ENCODE results near the gene TMEM170B.

TMEM170B gene, protein sequence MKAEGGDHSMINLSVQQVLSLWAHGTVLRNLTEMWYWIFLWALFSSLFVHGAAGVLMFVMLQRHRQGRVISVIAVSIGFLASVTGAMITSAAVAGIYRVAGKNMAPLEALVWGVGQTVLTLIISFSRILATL
- total RNA-seq: 9.6 to 14.4 reads per million in 2 donors

DNA sequence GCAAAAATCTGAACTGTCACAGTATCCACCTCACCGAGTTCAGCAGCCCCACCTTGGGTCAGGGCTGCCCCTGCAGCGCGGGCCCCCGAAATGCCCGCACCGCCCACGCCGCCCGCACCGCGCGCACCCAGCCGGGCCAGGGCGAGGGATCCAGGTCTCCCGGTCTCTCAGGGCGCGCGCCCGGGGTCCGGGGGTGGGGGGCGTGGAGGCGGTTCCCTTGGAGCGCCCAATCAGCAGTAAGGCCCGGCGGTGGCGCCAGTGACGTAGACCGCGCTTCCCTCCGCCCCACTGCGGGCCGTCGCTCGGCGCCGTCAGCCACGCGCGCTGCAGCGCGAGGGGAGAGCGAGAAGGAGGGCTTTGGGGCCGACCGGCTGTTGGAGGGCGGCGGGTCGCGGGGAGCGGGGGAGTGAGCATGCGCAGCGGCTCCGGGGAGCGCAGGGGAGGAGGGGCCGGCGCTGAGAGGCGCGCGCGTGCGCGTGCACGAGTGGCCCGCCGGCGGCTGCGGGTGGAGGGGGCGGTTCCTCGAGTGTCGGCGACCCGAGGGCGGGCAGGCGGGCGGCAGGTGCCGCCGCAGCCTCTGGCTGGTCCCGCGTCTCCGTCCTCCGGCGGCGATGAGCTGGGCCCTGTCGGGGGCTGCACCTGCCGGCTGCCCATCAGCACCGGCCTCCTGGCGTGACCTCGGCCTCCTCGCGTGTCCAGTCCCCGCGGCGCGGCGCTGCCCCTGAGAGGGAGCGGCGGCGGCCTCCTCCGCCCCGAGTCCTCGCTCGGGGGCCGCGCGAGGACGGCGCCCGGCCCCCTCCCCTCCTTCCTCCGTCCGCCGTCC, at the start of gene TMEM170B:
Gene TMEM170B (plus strand): TSS at position 521 of the 823 bp plus-strand sequence. CDS start 529 bp downstream, outside the sequence.
- DNase-seq: peak; percentile 98

DNA sequence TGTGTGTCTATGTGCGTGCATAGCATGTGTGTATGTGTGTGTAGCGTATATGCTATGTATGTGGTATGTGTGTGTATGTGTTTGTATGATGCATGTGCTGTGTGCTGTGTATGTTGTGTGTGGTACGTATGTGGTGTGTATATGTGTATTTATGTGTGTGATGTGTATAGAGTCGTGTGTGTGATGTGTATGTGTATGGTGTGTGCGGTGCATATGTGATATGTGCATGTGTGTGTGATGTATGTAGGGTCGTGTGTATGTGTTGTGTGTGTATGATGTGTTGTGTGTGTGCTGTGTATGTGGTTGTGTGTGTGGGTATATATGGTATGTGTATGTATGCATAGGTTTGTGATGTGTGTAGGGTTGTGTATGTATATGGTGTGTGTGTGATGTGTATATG, 46.6 kb upstream of the TMEM170B start:
- no peak for DNase-seq

DNA sequence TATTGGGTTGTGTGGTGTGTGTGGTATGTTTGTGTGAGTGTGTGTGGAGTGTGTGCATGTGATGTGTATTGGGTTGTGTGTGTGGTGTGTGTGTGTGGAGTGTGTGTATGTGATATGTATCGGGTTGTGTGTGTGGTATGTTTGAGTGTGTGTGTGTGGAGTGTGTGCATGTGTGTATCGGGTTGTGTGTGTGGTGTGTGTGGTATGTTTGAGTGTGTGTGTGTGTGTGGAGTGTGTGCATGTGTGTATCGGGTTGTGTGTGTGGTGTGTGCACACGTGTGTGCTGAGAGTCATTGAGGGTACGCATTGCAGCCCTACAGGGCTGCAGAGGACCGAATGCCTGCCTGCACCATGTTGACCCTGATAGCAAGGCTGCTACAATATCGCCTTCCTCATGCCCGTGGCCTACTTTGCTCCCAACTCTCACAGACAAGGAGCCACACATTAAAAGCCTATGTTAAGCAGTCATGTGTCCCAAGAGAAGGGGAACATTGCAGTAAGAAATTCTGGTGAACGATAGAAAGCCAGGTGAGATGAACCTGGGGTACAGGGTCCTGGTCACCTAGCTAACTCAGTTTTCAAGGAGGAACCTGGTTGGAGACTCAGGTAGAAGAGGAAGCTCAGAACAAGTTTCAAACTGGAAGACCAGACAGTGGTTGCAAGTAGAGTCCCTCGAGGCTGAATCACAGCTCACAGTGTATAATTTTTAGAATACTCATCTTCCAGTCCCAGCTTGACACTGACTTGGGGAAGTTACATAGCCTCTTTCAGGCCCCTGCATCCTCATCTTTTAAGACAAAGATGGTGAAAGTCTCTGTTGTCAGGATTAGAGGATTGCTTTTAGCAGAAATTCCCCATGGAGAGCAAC, 45.7 kb upstream of the TMEM170B start:
- DNase-seq: no peak

DNA sequence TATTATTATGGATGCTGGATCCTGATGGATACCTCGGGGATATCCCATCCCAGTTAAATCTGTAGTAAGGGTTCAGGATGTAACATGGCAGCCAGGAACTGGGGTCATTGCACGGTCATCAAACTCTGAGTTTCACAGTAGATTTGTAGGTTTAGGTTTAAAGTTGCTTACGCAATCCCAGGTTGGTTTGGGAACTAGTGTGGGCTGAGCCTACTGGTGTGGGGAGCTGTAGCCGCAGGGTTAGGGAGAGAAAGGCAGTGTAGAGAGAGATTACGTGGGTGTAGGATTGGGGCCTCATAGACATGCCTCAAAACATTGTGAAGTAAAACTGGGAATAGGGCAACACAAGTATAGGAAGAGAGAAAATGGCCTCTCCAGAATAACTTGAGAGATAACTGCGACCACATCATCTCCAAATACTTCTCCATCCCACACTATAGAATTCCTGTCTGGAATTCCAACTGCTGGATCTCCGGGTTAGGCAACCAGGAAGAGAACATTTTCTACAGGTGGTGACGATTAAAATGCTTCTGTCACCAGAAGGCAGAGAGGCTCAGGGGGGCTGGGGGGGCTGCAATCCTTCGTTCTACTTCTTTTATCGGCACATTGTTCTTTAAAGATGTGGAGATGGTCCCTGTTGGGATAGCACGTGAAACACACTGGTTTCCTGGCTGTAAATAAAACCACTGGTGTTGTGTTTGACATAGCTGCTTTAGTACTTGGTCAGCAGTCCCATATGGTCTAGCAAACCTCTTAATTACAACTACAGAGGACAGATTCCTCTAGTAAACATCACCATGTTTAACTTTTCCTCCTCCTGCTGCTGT, 44.9 kb upstream of the TMEM170B start:
- no peak for DNase-seq

DNA sequence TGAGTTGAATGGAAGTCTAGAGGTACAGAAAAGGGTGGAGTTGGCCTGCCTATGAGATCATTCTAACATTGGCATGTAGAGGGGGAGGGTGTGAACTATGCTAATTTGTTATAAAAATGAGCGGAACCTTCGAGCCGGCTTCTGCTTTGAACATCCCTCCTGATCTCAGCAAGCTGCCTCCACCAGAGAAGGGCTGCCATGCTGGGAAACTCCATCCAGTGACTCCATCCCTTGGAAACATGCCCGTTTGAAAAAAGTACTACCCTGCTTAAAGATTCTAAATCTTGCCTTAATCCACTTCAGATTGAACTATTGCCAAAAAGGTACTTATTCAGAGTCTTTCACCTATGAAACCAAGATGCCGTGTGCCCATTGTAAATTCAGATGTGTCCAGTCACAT, 43.6 kb upstream of the TMEM170B start:
- DNase-seq: no peak

- DNase-seq: no peak
Observed at GRCh38 chr6:11494786-11495564, 42.6 kb upstream of the TMEM170B start.

DNA sequence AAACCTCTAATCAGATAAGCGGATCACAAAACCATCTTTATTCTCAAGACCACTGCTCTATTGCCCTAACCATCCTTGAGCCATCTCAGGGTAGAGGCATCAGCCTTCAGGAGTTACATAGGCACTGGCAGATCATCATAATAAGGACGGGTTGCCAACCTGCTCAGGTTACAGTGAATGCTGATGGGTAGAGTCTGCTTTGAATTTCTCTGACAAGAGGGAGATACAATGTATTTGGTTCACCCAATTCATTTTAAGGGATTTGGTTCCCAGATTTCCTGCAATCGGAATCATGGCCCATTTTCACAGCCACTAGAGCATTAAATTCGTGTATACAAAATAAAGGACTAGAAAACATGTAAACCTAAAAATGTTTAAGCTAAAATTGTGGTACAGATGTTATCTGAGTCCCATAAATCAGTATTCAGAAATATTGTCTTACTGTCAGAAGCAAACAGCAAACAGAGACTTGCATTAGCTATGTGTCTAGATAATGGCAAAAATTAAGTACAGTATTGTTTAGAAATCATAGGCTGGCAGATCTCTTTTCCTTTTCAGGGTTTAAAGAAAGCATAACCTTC, 41.9 kb upstream of the TMEM170B start:
- no peak for DNase-seq

DNA sequence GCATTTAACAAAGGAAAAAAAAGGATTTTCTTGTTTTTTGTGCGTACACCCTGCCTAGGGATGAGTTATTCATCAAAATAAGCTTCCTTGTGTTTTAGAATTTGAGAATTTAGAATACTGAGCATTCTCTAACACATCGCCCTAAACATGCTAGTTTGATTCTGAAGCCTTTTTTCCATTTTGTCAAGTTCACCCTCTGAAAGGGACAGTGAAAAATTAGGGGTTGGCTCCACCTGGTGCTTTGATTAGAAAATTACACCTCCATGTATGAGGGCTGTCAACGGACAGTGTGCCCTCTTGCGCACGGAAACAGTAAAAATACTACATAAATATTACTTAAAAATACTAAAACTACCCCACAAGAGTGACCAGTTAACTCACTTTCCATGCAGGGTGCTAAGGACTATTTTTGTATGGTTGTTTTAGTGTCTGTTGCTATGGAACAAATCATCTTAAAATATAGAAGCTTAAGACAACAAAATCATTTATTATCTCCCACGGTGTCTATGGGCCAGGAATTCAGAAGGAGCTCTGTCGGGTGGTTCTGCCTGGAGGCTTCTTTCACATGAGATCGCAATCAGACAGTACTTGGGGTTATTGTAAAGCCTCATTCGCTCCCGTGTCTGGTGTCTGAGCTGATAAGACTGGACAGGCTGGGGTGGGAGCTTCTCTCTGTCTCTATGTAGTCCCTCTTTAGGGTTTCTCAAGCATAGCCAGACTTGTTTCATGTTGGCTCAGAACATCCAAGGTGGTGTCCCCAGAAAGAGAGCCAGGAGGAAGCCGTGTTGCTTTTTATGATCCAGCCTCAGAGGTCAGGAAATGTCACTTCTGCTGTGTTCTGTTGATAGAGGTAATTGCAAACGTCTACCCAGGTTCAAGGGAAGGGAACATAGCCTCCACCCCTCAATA, 41.1 kb upstream of the TMEM170B start:
- DNase-seq: no peak

DNA sequence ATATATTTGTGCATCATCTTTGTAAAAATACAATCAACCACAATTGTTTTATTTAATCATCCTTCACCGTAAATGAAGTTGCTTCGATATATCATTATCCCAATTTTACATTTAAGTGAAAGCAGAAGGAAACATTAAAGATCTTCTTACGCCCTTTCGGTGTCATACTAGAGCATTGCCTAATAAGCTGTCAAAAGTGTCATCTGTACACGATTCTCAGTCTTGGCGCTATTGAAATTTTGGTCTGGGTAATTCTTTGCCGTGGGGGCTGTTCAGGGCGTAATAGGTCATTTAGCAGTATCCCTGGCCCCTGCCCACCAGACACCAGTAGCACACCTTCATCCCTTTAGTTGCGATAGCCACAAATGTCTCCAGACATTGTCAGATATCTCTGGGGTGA, 40.4 kb upstream of the TMEM170B start:
- DNase-seq: no peak

- DNase-seq: no peak
Observed at GRCh38 chr6:11497881-11498280, 39.7 kb upstream of the TMEM170B start.

GRCh38 chr6:11500008-11500407, 37.5 kb upstream of the TMEM170B start:
- no peak for DNase-seq

DNA sequence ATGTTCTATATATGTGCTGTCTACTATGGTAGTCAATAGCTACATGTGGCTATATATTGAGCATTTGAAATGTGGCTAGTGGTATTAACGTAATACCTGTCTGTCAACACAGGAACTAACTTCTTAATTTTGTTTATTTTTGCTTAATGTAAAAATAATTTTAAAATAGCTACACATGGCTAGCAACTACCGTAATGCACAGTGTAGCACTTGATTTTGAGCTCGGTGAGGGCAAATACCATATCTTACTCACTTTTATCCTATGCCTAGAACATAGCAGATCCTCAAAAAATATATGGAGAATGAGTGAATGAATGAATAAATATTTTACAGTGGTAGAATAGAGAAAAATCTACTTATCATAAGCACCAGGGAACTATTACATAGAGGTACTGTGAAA, 28.1 kb upstream of the TMEM170B start:
- no peak for DNase-seq

DNA sequence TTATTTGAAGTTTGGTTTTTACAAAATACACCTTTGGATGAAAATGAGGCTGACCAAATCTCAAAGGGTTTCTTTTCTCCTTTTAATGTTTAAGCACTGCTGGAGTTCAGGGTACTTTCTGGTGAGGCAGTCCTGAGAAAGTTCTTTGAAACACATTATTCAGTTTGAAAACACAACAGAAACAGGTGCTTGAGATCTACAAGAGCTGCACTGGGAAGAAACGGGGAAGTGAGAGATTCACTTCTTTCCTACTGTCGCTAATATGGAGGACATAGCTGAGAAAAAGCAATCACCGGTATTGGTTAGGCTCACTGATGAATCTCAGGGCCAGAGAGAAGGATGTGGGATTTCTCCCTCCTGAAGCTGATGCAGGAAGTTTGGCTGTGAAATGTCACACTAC, 22.9 kb upstream of the TMEM170B start:
- no peak for DNase-seq

- no peak for DNase-seq
Observed at GRCh38 chr6:11515763-11516162, 21.8 kb upstream of the TMEM170B start.

DNA sequence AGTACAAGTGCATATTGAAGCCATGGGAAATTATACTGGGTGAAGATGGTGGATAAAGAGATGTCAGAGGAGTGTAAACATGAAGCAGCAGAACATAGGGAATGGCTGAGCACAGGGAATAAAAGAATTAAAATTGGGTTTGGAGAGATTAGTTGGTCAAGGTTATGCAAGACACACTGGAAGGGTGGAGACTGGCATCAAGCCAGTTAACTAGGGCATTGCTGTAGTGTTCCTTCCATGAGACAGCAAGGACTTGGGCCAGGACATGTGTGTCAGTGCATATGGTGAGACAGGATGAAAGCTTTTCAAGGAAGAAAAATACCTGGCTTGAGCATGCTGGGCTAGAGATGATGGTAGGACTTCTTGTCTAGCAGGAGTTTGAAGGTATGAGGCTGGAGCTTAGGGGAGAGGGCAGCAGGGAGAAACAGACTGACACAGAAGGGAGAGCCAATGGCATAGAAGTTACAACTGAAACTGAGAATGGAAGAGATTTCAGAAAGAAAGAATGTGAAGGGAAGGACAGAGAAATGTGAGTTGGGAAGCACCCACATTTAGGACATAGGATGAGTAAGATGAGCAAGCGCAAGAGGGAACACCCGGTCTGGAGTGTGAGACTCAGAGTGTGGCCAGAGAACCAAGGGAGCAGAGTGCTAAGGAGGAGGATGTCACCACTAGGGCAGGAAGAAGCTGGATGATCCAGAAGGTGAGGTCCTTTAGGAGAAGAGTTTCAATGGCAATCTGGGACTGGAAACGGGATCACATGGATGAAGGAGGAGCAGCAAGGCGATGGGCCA, 14.5 kb upstream of the TMEM170B start:
- no peak for DNase-seq

- no peak for DNase-seq
Observed at GRCh38 chr6:11525468-11526155, 11.9 kb upstream of the TMEM170B start.

DNA sequence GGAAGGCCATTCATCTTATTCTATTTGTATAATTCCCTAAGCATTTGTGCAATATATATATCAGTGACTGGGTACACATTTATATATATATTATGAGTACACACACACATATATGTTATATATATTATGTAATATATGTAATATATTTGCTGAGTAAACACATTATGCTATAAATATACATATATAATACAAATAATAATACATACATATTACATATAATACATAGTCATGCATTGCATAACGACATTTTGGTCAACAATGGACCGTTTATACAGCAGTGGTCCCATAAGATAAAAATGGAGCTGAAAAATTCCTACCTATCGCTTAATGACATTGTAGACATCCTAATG, 11.4 kb upstream of the TMEM170B start:
- DNase-seq: no peak

DNA sequence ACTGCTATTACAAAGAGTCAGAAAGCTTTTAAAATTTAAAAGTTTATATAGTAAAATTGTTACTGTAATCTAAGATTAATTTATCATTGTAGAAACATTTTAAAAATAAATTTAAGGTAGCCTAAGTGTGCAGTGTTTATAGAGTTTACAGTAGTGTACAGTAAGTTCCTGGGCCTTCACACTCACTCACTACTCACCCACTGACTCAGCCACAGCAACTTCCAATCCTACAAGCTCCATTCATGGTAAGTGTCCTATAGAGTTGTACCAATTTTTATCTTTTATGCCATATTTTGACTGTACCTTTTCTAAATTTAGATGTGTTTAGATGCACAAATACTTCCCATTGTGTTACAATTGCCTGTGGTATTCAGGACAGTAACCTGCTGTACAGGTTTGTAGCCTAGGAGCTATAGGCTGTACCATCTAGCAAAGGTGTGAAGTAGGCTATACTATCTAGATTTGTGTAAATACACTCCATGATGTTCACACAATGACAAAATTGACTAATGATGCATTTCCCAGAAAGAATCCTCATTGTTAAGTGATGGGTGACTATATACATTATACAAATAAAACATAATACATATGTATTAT, 10.2 kb upstream of the TMEM170B start:
- no peak for DNase-seq

- DNase-seq: no peak
Observed at GRCh38 chr6:11528996-11529395, 8.6 kb upstream of the TMEM170B start.
